Fibroblast of the aortic adventitia (primary cell): ENCODE results near the gene MMEL1. TPM values are rescaled to one million over a fixed set of nuclear protein-coding genes. Genes with fewer than 3 reads are reported as not detected.
A peak's percentile ranks its signal among the peaks of the same experiment; 100 is the strongest.
"Not testable (repeated sequence)": the region's sequence is repeated elsewhere in the genome, so short reads cannot be mapped to it uniquely, and the experiment has no call there.

ENCODE experiments used
- DNase-seq: peaks from one replicate; pipeline ENCODE4 v3.0.0-alpha.2; 2010; ENCODE audit warnings: low read depth
- H3K4me3 ChIP-seq: 2 replicates; pipeline ENCODE4 v1.5.1; 2011; ENCODE audit warnings: low read depth, mild to moderate bottlenecking, control low read depth, low read length, moderate library complexity
- total RNA-seq: library from RNA; depleted of rRNA; stranded (reverse); fragments of >200 nt; gene quantifications from 2 replicates; pipeline ENCODE4 v1.2.3, GENCODE V29; 2012; ENCODE audit warnings: low replicate concordance
- TF ChIP-seq, protein P1 (sequence below): IDR thresholded peaks from 2 replicates; pipeline ENCODE4 v1.5.1; 2011; ENCODE audit warnings: mild to moderate bottlenecking, low read length, control low read depth, inconsistent platforms; ENCODE audit not compliant: insufficient read depth

MMEL1 gene
- total RNA-seq, 1 donor, result not detected

GRCh38 chr1:2556678-2557481, 75.9 kb downstream of the MMEL1 start:
- peak overlapping the region; percentile 69 for H3K4me3 ChIP-seq
- TF ChIP-seq, protein P1, sequence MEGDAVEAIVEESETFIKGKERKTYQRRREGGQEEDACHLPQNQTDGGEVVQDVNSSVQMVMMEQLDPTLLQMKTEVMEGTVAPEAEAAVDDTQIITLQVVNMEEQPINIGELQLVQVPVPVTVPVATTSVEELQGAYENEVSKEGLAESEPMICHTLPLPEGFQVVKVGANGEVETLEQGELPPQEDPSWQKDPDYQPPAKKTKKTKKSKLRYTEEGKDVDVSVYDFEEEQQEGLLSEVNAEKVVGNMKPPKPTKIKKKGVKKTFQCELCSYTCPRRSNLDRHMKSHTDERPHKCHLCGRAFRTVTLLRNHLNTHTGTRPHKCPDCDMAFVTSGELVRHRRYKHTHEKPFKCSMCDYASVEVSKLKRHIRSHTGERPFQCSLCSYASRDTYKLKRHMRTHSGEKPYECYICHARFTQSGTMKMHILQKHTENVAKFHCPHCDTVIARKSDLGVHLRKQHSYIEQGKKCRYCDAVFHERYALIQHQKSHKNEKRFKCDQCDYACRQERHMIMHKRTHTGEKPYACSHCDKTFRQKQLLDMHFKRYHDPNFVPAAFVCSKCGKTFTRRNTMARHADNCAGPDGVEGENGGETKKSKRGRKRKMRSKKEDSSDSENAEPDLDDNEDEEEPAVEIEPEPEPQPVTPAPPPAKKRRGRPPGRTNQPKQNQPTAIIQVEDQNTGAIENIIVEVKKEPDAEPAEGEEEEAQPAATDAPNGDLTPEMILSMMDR, result peak; percentile 6
- DNase-seq, result no peak

DNA sequence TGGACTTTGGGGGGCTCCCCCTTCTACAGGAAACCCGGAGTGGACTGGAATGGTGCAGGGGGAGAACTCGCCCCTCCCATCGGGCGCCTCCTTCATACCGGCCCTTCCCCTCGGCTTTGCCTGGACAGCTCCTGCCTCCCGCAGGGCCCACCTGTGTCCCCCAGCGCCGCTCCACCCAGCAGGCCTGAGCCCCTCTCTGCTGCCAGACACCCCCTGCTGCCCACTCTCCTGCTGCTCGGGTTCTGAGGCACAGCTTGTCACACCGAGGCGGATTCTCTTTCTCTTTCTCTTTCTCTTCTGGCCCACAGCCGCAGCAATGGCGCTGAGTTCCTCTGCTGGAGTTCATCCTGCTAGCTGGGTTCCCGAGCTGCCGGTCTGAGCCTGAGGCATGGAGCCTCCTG, 76.5 kb downstream of the MMEL1 start, which contains the start of gene TNFRSF14:
Gene TNFRSF14 (plus strand): TSS at position 95 of the 401 bp plus-strand sequence. CDS start 294 bp downstream, at position 389.
- peak; percentile 54 for DNase-seq
- TF ChIP-seq, protein P1, result peak; percentile 33

DNA sequence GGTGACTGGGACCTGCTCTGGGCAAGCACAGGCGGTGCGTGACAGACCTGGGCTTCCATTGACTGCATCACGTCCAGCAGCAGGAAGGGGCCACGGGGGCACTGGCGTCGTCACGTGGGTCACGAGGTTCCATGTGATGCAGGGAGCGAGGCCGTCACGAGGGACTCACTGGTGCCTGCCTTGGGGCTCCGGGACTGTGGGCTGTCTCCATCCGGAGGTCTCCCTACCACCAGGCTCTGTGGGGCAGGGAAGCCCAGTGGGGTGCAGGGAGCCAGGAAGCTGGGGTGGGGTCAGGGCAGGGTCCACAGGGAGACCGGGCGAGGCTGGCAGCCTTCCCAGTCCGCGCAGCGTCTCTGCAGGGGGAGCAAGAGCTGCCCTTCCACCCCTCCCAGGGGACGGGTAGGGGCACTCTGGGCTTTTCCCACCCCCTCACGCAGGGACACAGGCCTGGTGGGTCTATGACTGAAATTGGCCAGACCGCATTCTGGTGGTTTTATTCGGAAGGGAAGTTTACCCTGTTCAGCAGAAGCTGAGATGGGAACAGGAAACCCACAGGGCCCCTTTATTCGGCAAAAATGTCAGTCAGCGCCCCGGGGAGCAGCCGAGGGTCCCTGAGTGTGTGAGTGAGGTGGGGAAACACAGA, 77.1 kb downstream of the MMEL1 start:
- H3K4me3 ChIP-seq, result peak overlapping the region; percentile 69
- DNase-seq, result peak; percentile 38

More for the DNA sequence above, 76.5 kb downstream of the MMEL1 start, which contains the start of gene TNFRSF14:
- peak within 1 kb of the TSS; percentile 69 for H3K4me3 ChIP-seq

DNA sequence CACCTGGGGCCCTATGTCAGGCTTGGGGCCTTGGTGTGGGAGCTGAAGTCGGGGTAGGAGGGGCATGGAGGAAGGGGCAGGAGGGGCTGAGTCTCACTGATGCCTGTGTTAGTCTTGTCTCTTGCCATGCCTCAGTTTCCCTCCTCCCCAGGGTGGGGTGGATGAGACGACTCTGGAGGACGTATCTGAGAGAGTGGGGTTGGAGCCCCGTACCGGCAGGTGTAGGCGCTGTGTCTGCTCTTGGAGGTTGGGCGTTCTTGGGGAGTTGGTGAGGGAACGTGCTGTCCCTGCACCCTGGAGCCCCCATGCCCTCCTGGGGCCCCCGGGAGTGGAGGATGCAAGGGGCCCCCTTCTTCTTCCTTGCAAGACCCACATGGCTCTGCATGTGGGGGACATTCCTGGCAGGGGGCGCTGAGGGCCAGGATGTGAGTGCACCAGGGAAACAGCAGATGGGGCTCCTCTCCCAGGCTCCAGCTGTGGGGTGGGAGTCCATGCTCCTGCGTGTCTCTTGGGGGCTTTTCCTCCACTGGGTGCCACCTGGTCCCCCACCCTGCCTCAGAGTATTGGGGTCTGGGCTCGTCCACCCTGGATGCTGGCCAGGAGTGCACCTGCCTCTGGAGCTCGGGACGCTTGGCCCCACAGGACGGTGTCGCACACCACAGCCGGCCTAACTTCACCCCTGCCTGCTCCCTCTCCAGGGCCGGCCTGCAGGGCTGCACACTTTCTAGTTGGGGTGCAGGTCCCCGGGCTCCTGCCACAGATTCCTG, 78.0 kb downstream of the MMEL1 start:
- no peak for DNase-seq
- TF ChIP-seq, protein P1, result peak; percentile 32
- no peak overlapping the region for H3K4me3 ChIP-seq

More for the DNA sequence above, 77.1 kb downstream of the MMEL1 start:
- TF ChIP-seq, protein P1, result no peak

DNA sequence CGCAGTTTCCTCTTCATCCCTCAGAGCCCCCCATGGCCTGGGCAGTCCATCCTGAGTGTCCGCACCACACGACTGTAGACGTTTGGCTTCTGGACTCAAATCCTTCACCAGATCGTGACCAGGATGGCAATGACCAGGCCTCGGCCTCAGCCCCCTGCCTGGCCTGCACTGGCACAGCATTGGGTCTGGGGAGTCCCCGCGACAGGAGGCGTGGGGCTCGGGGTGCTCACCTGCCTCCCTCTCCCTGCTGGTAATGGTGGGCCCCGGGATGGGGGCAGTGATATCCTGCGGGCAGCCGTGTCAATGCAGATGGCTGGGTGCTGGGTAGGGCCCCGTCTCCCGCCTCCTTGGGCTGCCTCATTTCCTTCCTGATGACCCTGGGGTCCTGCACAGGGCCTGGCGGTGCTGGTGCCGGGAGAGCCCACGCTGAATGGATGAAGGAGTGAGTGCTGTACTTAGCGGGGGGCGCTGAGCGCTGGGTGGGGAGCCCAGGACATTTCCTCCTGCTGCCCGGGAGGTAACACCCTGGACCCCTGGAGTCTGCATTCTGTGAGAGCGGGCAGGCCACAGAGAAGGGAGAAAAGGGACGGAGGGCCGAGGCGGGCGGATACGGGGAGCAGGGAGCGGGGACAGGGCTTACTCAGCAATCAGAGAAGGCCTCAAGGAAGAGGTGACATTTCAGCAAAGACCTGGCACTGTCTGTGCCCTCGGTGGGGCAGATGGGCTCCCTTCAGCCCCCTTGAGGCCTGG, 78.8 kb downstream of the MMEL1 start:
- no peak for DNase-seq
- TF ChIP-seq, protein P1, result no peak
- H3K4me3 ChIP-seq, result no peak overlapping the region

DNA sequence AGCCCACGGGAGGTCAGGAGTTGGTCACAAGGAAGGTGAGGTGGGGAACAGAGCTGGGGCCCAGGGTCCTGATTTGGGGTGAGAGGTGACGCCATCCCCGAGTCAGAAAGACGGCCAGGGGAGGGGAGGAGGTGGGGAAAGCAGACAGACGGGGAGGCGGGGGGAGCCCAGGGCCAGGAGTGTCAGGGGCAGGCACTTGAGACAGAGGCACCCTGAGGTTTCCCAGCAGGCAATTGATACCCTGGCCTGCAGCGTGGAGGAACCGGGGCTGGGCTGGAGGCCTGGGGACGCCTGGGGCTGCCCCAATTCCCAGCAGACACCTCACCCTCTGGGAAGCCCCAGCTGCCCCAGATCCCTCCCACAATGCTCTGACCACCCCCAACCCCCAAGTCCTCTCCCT, 79.7 kb downstream of the MMEL1 start:
- not testable (repeated sequence) for H3K4me3 ChIP-seq, DNase-seq
